Measurements from ENCODE around the gene IFITM2. TPM values are rescaled to one million over a fixed set of nuclear protein-coding genes. Genes with fewer than 3 reads are reported as not detected.
"Not testable (repeated sequence)": the region's sequence is repeated elsewhere in the genome, so short reads cannot be mapped to it uniquely, and the experiment has no call there.

IFITM2 gene
- 100 to 1,000 TPM in 2 of 3 donors, 10 to 100 TPM in 1; 81.4 to 404 (median 129) TPM for total RNA-seq

GRCh38 chr11:307766-308708 lies at the start of gene IFITM2:
TSS of gene IFITM2 (plus strand) at chr11:307816. CDS start at chr11:308193, 377 bp downstream.
- H3K27ac ChIP-seq = peak within 1 kb of the TSS; percentile 70 to 98
- H3K27me3 ChIP-seq, H3K4me1 ChIP-seq, H3K36me3 ChIP-seq, H3K9me3 ChIP-seq: not testable (repeated sequence)
- H3K4me3 ChIP-seq = peak within 1 kb of the TSS; percentile 51 to 81 (median 57)
- DNase-seq (ENCODE audit: low spot score in 2 of 2) = peak in 1 of 2 donors; percentile 64
- intact Hi-C loops (cut with DNase I; ENCODE audit: low total_unique reads) = loop anchor here (10.0 kb wide), 1 partner anchor 147 kb away; the partner anchor contains the start of gene PTDSS2
- peak; percentile 59 to 91 (median 85) for TF ChIP-seq POLR2AphosphoS5 (IDR thresholded peaks at IDR 0.05)
- peak; percentile 55 for TF ChIP-seq POLR2A (IDR thresholded peaks at IDR 0.05)

- H3K27me3 ChIP-seq = no peaks in the 10 kb centered on the region
- no peaks in the 10 kb centered on the region for H3K4me1 ChIP-seq
- no peaks in the 10 kb centered on the region for H3K9me3 ChIP-seq
- no peak overlapping the region for H3K27ac ChIP-seq
- no peak overlapping the region for H3K4me3 ChIP-seq
- DNase-seq (ENCODE audit: low spot score in 2 of 2) = no peak
- no peak for TF ChIP-seq POLR2AphosphoS5 (IDR thresholded peaks at IDR 0.05)
- no peak for TF ChIP-seq CTCF (IDR thresholded peaks at IDR 0.05)
- no peak for TF ChIP-seq POLR2A (IDR thresholded peaks at IDR 0.05)
- intact Hi-C loops (cut with DNase I; ENCODE audit: low total_unique reads) = no loop called here
- no peaks in the 10 kb centered on the region for H3K36me3 ChIP-seq
These were observed 48.2 kb upstream of the IFITM2 start for GRCh38 chr11:259413-259812.

GRCh38 chr11:261624-262023 lies 46.0 kb upstream of the IFITM2 start:
- H3K4me1 ChIP-seq = no peaks in the 10 kb centered on the region
- DNase-seq (ENCODE audit: low spot score in 2 of 2) = no peak
- TF ChIP-seq POLR2A (IDR thresholded peaks at IDR 0.05) (no peak), POLR2AphosphoS5 (IDR thresholded peaks at IDR 0.05) (no peak), CTCF (IDR thresholded peaks at IDR 0.05) (no peak)

GRCh38 chr11:266676-267439 lies 40.8 kb upstream of the IFITM2 start:
- TF ChIP-seq POLR2A (IDR thresholded peaks at IDR 0.05) (no peak), POLR2AphosphoS5 (IDR thresholded peaks at IDR 0.05) (no peak), CTCF (IDR thresholded peaks at IDR 0.05) (no peak)
- no peak for DNase-seq (ENCODE audit: low spot score in 2 of 2)
- intact Hi-C loops (cut with DNase I; ENCODE audit: low total_unique reads) = no loop called here
- Histone ChIP-seq H3K27me3 (no peaks in the 10 kb centered on the region), H3K36me3 (no peaks in the 10 kb centered on the region), H3K9me3 (no peaks in the 10 kb centered on the region), H3K4me3 (peak overlapping the region in 1 of 3 donors; percentile 25), H3K4me1 (no peaks in the 10 kb centered on the region), H3K27ac (no peak overlapping the region)

More at GRCh38 chr11:261624-262023, 46.0 kb upstream of the IFITM2 start:
- H3K36me3 ChIP-seq = no peaks in the 10 kb centered on the region
- no peak overlapping the region for H3K27ac ChIP-seq
- H3K9me3 ChIP-seq = no peaks in the 10 kb centered on the region
- H3K27me3 ChIP-seq = no peaks in the 10 kb centered on the region
- intact Hi-C loops (cut with DNase I; ENCODE audit: low total_unique reads) = no loop called here
- H3K4me3 ChIP-seq = no peak overlapping the region

DNA sequence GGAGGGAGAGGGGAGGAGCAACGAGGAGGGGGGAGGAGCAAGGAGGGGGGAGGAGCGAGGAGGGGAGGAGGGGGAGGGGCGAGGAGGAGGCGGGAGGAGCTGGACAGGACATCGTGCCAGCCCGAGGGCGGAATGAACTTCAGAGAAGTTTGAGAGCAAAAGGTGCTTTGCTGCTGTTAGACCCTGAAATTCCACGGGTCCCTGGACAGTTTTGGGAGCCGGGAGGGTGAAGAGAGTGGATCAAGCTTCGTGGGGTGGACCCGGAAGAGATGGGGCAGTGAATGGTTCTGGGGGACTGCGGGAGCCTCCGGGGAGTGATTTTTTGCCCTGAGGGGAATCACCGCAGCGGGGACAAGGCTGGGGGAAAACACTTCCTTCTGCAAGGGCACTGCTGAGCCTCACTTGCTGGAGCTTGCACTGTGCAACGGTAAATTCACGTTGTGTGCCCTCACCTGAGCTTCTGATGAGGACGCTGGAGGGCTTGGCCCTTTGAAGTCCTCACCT lies 40.1 kb upstream of the IFITM2 start:
- DNase-seq (ENCODE audit: low spot score in 2 of 2) = no peak
- peak overlapping the region; percentile 34 to 62 (median 37) for H3K4me3 ChIP-seq
- peak overlapping the region; percentile 52 to 78 for H3K27ac ChIP-seq
- intact Hi-C loops (cut with DNase I; ENCODE audit: low total_unique reads) = no loop called here
- no peaks in the 10 kb centered on the region for H3K27me3 ChIP-seq
- no peaks in the 10 kb centered on the region for H3K4me1 ChIP-seq
- H3K9me3 ChIP-seq = no peaks in the 10 kb centered on the region
- TF ChIP-seq POLR2A (IDR thresholded peaks at IDR 0.05) = no peak
- TF ChIP-seq CTCF (IDR thresholded peaks at IDR 0.05) = no peak
- no peak for TF ChIP-seq POLR2AphosphoS5 (IDR thresholded peaks at IDR 0.05)
- no peaks in the 10 kb centered on the region for H3K36me3 ChIP-seq

GRCh38 chr11:268716-269145 lies 38.9 kb upstream of the IFITM2 start:
- H3K36me3 ChIP-seq; H3K27me3 ChIP-seq; H3K4me1 ChIP-seq; intact Hi-C loops (cut with DNase I; ENCODE audit: low total_unique reads); DNase-seq (ENCODE audit: low spot score in 2 of 2); H3K9me3 ChIP-seq: not testable (repeated sequence)
- peak overlapping the region; percentile 52 to 78 for H3K27ac ChIP-seq
- peak overlapping the region; percentile 9 to 62 (median 37) for H3K4me3 ChIP-seq
